Measurements from ENCODE around the gene DTNA.

DNA sequence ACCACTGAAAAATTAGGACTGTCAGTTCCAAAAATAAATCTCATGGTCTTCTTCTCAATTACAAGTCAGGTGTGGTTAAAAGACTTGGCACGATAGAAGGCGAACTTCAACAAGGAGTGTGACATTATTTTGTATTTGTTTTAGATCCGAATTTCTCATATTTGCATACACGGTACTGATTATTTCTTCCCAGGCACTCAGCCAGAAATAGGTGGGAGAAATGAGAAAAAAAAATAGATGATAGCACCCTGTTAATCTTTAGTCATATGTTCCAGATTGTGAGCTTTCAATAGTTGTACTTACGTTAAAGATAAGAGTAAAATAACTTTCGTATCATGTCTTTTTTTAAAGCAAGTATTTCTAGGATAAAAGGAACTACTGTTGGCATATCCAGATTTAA is 106.1 kb downstream of the DTNA start:
- TF ChIP-seq POLR2AphosphoS5 (IDR thresholded peaks at IDR 0.05) = peak in 1 of 3 donors; percentile 26
- TF ChIP-seq, protein P1, sequence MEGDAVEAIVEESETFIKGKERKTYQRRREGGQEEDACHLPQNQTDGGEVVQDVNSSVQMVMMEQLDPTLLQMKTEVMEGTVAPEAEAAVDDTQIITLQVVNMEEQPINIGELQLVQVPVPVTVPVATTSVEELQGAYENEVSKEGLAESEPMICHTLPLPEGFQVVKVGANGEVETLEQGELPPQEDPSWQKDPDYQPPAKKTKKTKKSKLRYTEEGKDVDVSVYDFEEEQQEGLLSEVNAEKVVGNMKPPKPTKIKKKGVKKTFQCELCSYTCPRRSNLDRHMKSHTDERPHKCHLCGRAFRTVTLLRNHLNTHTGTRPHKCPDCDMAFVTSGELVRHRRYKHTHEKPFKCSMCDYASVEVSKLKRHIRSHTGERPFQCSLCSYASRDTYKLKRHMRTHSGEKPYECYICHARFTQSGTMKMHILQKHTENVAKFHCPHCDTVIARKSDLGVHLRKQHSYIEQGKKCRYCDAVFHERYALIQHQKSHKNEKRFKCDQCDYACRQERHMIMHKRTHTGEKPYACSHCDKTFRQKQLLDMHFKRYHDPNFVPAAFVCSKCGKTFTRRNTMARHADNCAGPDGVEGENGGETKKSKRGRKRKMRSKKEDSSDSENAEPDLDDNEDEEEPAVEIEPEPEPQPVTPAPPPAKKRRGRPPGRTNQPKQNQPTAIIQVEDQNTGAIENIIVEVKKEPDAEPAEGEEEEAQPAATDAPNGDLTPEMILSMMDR (IDR thresholded peaks at IDR 0.05) = no peak
